Endothelial cell of hepatic sinusoid (primary cell): ENCODE data around the gene RNF130.
"Not testable (repeated sequence)": the region's sequence is repeated elsewhere in the genome, so short reads cannot be mapped to it uniquely, and the experiment has no call there.

ENCODE experiments used
- in situ Hi-C: cut with HindIII; loops from 2 replicates; pipeline ENCODE4 v1.10.0; 2017; ENCODE audit warnings: low sequenced_read_pairs

RNF130 gene

GRCh38 chr5:179990525-179990924 lies 81.0 kb downstream of the RNF130 start:
- in situ Hi-C loops: not testable (repeated sequence)

GRCh38 chr5:179986328-179986727 lies 85.2 kb downstream of the RNF130 start:
- in situ Hi-C loops: no loop called here

- in situ Hi-C loops: no loop called here
Measured at GRCh38 chr5:179981636-179982035, 89.9 kb downstream of the RNF130 start.

GRCh38 chr5:179980767-179981166 lies 90.8 kb downstream of the RNF130 start:
- in situ Hi-C loops: no loop called here

GRCh38 chr5:179978792-179979191 lies 92.8 kb downstream of the RNF130 start:
- in situ Hi-C loops: no loop called here

GRCh38 chr5:179975713-179976134 lies 95.8 kb downstream of the RNF130 start:
- in situ Hi-C loops: no loop called here

GRCh38 chr5:179974946-179975712 lies 96.4 kb downstream of the RNF130 start:
- in situ Hi-C loops: no loop called here

- in situ Hi-C loops: no loop called here
Measured at GRCh38 chr5:179974246-179974945, 97.2 kb downstream of the RNF130 start.

GRCh38 chr5:179973391-179973790 lies 98.2 kb downstream of the RNF130 start:
- in situ Hi-C loops: no loop called here

- in situ Hi-C loops: no loop called here
Measured at GRCh38 chr5:179969110-179969509, 102.4 kb downstream of the RNF130 start.

- in situ Hi-C loops: no loop called here
Measured at GRCh38 chr5:179967489-179967888, 104.1 kb downstream of the RNF130 start.

- in situ Hi-C loops: no loop called here
Measured at GRCh38 chr5:179964015-179964414, 107.5 kb downstream of the RNF130 start.

- in situ Hi-C loops: no loop called here
Measured at GRCh38 chr5:179963375-179963774, 108.2 kb downstream of the RNF130 start.

- in situ Hi-C loops: no loop called here
Measured at GRCh38 chr5:179960204-179960831, 111.2 kb downstream of the RNF130 start.

GRCh38 chr5:179959641-179960040 lies 111.9 kb downstream of the RNF130 start:
- in situ Hi-C loops: no loop called here

- in situ Hi-C loops: not testable (repeated sequence)
Measured at GRCh38 chr5:179959118-179959517, 112.4 kb downstream of the RNF130 start.

- in situ Hi-C loops: no loop called here
Measured at GRCh38 chr5:179955630-179956029, 115.9 kb downstream of the RNF130 start.

- in situ Hi-C loops: no loop called here
Measured at GRCh38 chr5:179955062-179955461, 116.5 kb downstream of the RNF130 start.

- in situ Hi-C loops: no loop called here
Measured at GRCh38 chr5:179954434-179954833, 117.1 kb downstream of the RNF130 start.

- in situ Hi-C loops: no loop called here
Measured at GRCh38 chr5:179953987-179954386, 117.6 kb downstream of the RNF130 start.

GRCh38 chr5:179936976-179937681 lies 134.4 kb downstream of the RNF130 start:
- in situ Hi-C loops: no loop called here
